A549 (cell line): Measurements from ENCODE around the gene C16orf46. TPM values are rescaled to one million over a fixed set of nuclear protein-coding genes. Genes with fewer than 3 reads are reported as not detected.

ENCODE experiments used
- ATAC-seq, 2 experiments: fragments of 200-7000 bp in 1 of 2; fragments of >200 bp in 1 of 2; cut with Nextera tagmentation in 1 of 2; cut with Tn5 transposase in 1 of 2; 3 replicates each; pipeline versions ENCODE4 v1.8.0 to v1.9.1; 2018 to 2020; ENCODE audit warnings: mild to moderate bottlenecking in 1 of 2, moderate library complexity in 1 of 2
- CTCF ChIA-PET: fragments of 300-600 bp; sonication (Branson Sonifier 250); formaldehyde crosslinking; extraction: SDS; loops from one replicate; lab custom pipeline; 2021; ENCODE audit warnings: antibody characterized with exemption, inconsistent platforms; lab: Yijun Ruan, JAX
- POLR2A ChIA-PET: fragments of 350-600 bp; formaldehyde crosslinking; extraction: SDS; loops from one replicate; lab custom pipeline; 2021; ENCODE audit warnings: antibody characterized with exemption, inconsistent platforms; lab: Yijun Ruan, JAX
- DNase-seq, 2 experiments: peaks; one replicate each; pipeline versions ENCODE4 v3.0.0 to v3.0.0-alpha.2; 2011 to 2016; ENCODE audit warnings: low read depth in 1 of 2, low spot score in 1 of 2
- FAIRE-seq: peaks from 2 replicates; lab custom pipeline; 2011; peaks lifted over from hg19 to GRCh38; lab: Jason Lieb, UNC
- H3K27ac ChIP-seq, 2 experiments: fragments of >200 bp; sonication (Bioruptor Twin); formaldehyde crosslinking; 3 replicates each; pipeline ENCODE4 v1.5.1; 2016 to 2017
- H3K4me1 ChIP-seq: fragments of >200 bp; sonication (Bioruptor Twin); formaldehyde crosslinking; 3 replicates; pipeline ENCODE4 v1.6.1; 2016
- H3K4me2 ChIP-seq: fragments of >200 bp; sonication (Bioruptor Twin); formaldehyde crosslinking; 3 replicates; pipeline ENCODE4 v1.6.1; 2016
- H3K4me3 ChIP-seq: fragments of >200 bp; sonication (Bioruptor Twin); formaldehyde crosslinking; 3 replicates; pipeline ENCODE4 v1.5.1; 2016
- H3K9me3 ChIP-seq: fragments of >200 bp; sonication (Bioruptor Twin); formaldehyde crosslinking; 3 replicates; pipeline ENCODE4 v1.6.1; 2016
- BCL3 ChIP-seq: fragments of >200 bp; sonication (Bioruptor Twin); formaldehyde crosslinking; IDR thresholded peaks from 3 replicates; pipeline ENCODE4 v1.6.1; 2016
- CBX2 ChIP-seq: fragments of 200-600 bp; sonication (generic); IDR thresholded peaks from 2 replicates; pipeline ENCODE4 v1.6.1; 2016; ENCODE audit warnings: low read depth, mild to moderate bottlenecking, borderline replicate concordance
- CEBPB ChIP-seq, 2 experiments: fragments of >200 bp in 1 of 2; sonication (Bioruptor Twin) in 1 of 2; formaldehyde crosslinking in 1 of 2; IDR thresholded peaks; 2 replicates each; pipeline ENCODE4 v1.6.1; 2012 to 2016
- CHD2 ChIP-seq: fragments of 150-350 bp; IDR thresholded peaks from 2 replicates; pipeline ENCODE4 v1.6.1; 2014; ENCODE audit warnings: low read length; ENCODE audit not compliant: partially characterized antibody
- CTCF ChIP-seq: fragments of >200 bp; sonication (Bioruptor Twin); formaldehyde crosslinking; IDR thresholded peaks from 3 replicates; pipeline ENCODE4 v1.5.1; 2016
- EP300 ChIP-seq, 2 experiments: fragments of >200 bp; sonication (Bioruptor Twin); formaldehyde crosslinking; IDR thresholded peaks; 2 replicates in 1 of 2; 3 replicates in 1 of 2; pipeline ENCODE4 v1.6.1; 2016 to 2017
- ESRRA ChIP-seq: fragments of 150-350 bp; IDR thresholded peaks from 2 replicates; pipeline ENCODE4 v1.6.1; 2014; ENCODE audit warnings: mild to moderate bottlenecking, low read length, borderline replicate concordance
- FOSL2 ChIP-seq, 2 experiments: fragments of 450-650 bp in 1 of 2; fragments of >200 bp in 1 of 2; sonication (Bioruptor Twin) in 1 of 2; formaldehyde crosslinking; IDR thresholded peaks; 2 replicates each; pipeline versions ENCODE4 v1.5.0 to v1.6.1; 2016 to 2020; ENCODE audit warnings: mild to moderate bottlenecking in 1 of 2, moderate library complexity in 1 of 2
- HDAC2 ChIP-seq: fragments of 200-600 bp; sonication (generic); IDR thresholded peaks from 2 replicates; pipeline ENCODE4 v1.6.1; 2016
- HEYL ChIP-seq: fragments of 250-450 bp; sonication (Bioruptor Pico); IDR thresholded peaks from 2 replicates; pipeline ENCODE4 v1.8.0; 2021; ENCODE audit warnings: mild to moderate bottlenecking, moderate library complexity
- HOXA7 ChIP-seq: fragments of 250-450 bp; sonication (Bioruptor Pico); IDR thresholded peaks from 2 replicates; pipeline ENCODE4 v1.5.0; 2020; ENCODE audit warnings: mild to moderate bottlenecking, moderate library complexity
- KDM1A ChIP-seq: fragments of 200-600 bp; sonication (generic); IDR thresholded peaks from 2 replicates; pipeline ENCODE4 v1.6.1; 2016; ENCODE audit warnings: low read depth, mild to moderate bottlenecking
- MAFK ChIP-seq: fragments of 450-650 bp; IDR thresholded peaks from 2 replicates; pipeline ENCODE4 v1.6.1; 2014; ENCODE audit not compliant: partially characterized antibody
- MAZ ChIP-seq: fragments of 150-350 bp; IDR thresholded peaks from 2 replicates; pipeline ENCODE4 v1.6.1; 2014; ENCODE audit warnings: antibody characterized with exemption, low read depth, low read length, borderline replicate concordance
- MYC ChIP-seq: IDR thresholded peaks from 2 replicates; pipeline ENCODE4 v1.6.1; 2012; ENCODE audit warnings: mild to moderate bottlenecking, inconsistent platforms, low read length, improper control_type of control experiment, borderline replicate concordance
- RCOR1 ChIP-seq: fragments of 150-350 bp; IDR thresholded peaks from 2 replicates; pipeline ENCODE4 v1.6.1; 2014; ENCODE audit warnings: antibody characterized with exemption, low read length, low read depth
- RFX5 ChIP-seq: fragments of 450-650 bp; IDR thresholded peaks from 2 replicates; pipeline ENCODE4 v1.7.1; 2014; ENCODE audit warnings: antibody characterized with exemption, mild to moderate bottlenecking, moderate library complexity
- RNF2 ChIP-seq: fragments of 200-600 bp; sonication (generic); IDR thresholded peaks from 2 replicates; pipeline ENCODE4 v1.6.1; 2016; ENCODE audit warnings: low read depth, mild to moderate bottlenecking, antibody characterized with exemption, moderate library complexity, borderline replicate concordance
- SREBF2 ChIP-seq: fragments of 450-650 bp; IDR thresholded peaks from 2 replicates; pipeline ENCODE4 v1.6.1; 2014; ENCODE audit warnings: mild to moderate bottlenecking, moderate library complexity
- ZC3H11A ChIP-seq: fragments of 450-650 bp; IDR thresholded peaks from 2 replicates; pipeline ENCODE4 v1.6.1; 2014; ENCODE audit warnings: antibody characterized with exemption, mild to moderate bottlenecking
- ZNF302 ChIP-seq: fragments of 250-450 bp; sonication (Bioruptor Pico); IDR thresholded peaks from 2 replicates; pipeline ENCODE4 v1.9.0; 2021; ENCODE audit warnings: inconsistent platforms, mild to moderate bottlenecking, moderate library complexity
- WGBS: methylation state at CpG from one replicate; pipeline ENCODE4 v1.1.6; 2017; ENCODE audit errors: missing lambda C conversion rate; 5-methylcytosine and 5-hydroxymethylcytosine counted together
- polyA plus RNA-seq, 4 experiments: library from polyadenylated mRNA; depleted of rRNA in 3 of 4; stranded (reverse); fragments of >200 nt; fragmentation: RNase III in 1 of 4; extraction: RNeasy Plus Mini Kit Qiagen cat#74134 plus additional on column Dnase treatment in 1 of 4; gene quantifications; 2 replicates in 3 of 4; 3 replicates in 1 of 4; pipeline ENCODE4 v1.2.3, GENCODE V29; 2011 to 2017

C16orf46 gene
- polyA plus RNA-seq, 2 of the 4 experiments (the other 2 are of a cell fraction): 0.37 to 1.4 TPM

DNA sequence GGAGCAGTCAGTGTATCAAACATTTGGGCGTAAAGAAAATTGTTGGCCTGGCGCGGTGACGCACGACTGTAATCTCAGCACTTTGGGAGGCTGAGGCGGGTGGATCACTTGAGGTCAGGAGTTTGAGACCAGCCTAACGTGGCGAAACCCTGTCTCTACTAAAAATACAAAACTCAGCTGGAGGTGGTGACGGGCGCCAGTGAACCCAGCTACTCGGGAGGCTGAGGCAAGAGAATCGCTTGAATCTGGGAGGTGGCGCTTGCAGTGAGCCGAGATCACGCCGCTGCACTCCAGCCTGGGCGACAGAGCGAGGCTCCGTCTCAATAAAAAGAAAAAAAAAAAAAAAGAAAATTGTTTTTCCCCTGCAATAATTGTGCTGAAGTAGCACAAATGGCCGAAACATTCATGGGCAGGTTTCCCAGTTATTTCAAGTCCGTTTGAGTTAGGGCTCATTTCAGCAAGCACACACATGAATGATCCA, 17.8 kb upstream of the C16orf46 start:
- peak overlapping the region; percentile 88 for H3K4me3 ChIP-seq
- no peaks in the 10 kb centered on the region for H3K9me3 ChIP-seq
- TF ChIP-seq ZNF302 (CRISPR knock-in tag): no peak
- TF ChIP-seq CHD2: no peak
- peak; percentile 83 for TF ChIP-seq MAFK
- TF ChIP-seq CBX2: no peak
- TF ChIP-seq SREBF2: no peak
- TF ChIP-seq, all 56 proteins: peak for 1
- CTCF ChIA-PET: interaction anchor here (1.2 to 1.8 kb wide), 2 partner anchors 10 to 18 kb away, joined by 3 to 5 read pairs; partner anchors contain the start of gene C16orf46
- POLR2A ChIA-PET: no interaction called here
- 75% methylated on average over 21 of the region's 21 CpGs for WGBS
- no peak for FAIRE-seq
- H3K27ac ChIP-seq: peak overlapping the region; percentile 75 to 96; a peak in 3 of 6 replicates
- DNase-seq: no peak
- ATAC-seq: no peak
- peaks cover 5% of the 10 kb centered on the region for H3K4me1 ChIP-seq
- peak overlapping the region; percentile 56 for H3K4me2 ChIP-seq

- ChIA-PET CTCF (no interaction called here), POLR2A (interaction anchor here (2.8 kb wide), 1 partner anchor 12 kb away, joined by 10 read pairs; the partner anchor contains the start of gene C16orf46)
- H3K4me2 ChIP-seq: no peak overlapping the region
- no peak overlapping the region for H3K27ac ChIP-seq
- FAIRE-seq (no peak), ATAC-seq (no peak), DNase-seq (no peak)
- H3K4me1 ChIP-seq: no peaks in the 10 kb centered on the region
- TF ChIP-seq HDAC2: no peak
- no peak for TF ChIP-seq MYC
- TF ChIP-seq HEYL (CRISPR knock-in tag): no peak
- TF ChIP-seq EP300 (IDR thresholded peaks at IDR 0.05): no peak
- TF ChIP-seq FOSL2 (IDR thresholded peaks at IDR 0.05): no peak
- no peak for TF ChIP-seq FOSL2 (CRISPR knock-in tag; IDR thresholded peaks at IDR 0.05)
- no peak for TF ChIP-seq RNF2
- no peak for TF ChIP-seq CTCF
- TF ChIP-seq ESRRA: no peak
- H3K9me3 ChIP-seq: no peaks in the 10 kb centered on the region
- H3K4me3 ChIP-seq: no peak overlapping the region
- WGBS: 94% methylated on average over 5 of the region's 5 CpGs
Observed at GRCh38 chr16:81088836-81089235, 11.8 kb upstream of the C16orf46 start.

DNA sequence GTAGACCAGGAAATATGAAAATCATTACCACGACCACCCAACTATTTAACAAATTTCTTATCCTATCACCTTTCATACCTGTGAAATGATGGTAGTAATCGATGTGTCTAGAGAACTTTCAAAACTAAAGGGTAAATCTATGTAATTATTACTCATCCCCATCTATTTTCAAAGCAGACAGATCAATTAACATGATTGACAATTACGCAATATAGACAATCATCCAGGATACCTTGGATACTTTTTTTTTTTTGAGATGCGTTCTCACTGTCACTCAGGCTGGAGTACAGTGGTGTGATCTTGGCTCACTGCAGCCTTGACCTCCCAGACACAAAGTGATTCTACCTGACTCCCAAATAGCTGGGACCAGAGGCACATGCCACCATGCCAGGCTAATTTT, 4.0 kb upstream of the C16orf46 start:
- 90% methylated on average over 4 of the region's 4 CpGs for WGBS
- TF ChIP-seq HOXA7 (CRISPR knock-in tag) (no peak), CEBPB (IDR thresholded peaks at IDR 0.05) (peak in 1 of 2 experiments; percentile 38; a peak in 1 of 4 replicates), MAFK (no peak)
- ChIA-PET CTCF (interaction anchor here (1.1 kb wide), 1 partner anchor 9 kb away, joined by 3 read pairs; no protein-coding TSS in a partner anchor), POLR2A (no interaction called here)
- ATAC-seq (no peak), DNase-seq (no peak), FAIRE-seq (no peak)
- H3K4me3 ChIP-seq: no peak overlapping the region
- H3K4me2 ChIP-seq: no peak overlapping the region
- no peaks in the 10 kb centered on the region for H3K9me3 ChIP-seq
- peaks cover 5% of the 10 kb centered on the region; the same call in 1 of the 3 replicates for H3K4me1 ChIP-seq
- H3K27ac ChIP-seq: no peak overlapping the region

- no peak for ATAC-seq
- H3K4me2 ChIP-seq: no peak overlapping the region
- no peak for FAIRE-seq
- no peak overlapping the region for H3K27ac ChIP-seq
- ChIA-PET POLR2A (no interaction called here), CTCF (interaction anchor here (0.9 kb wide), 1 partner anchor 84 kb away, joined by 3 read pairs; no protein-coding TSS in a partner anchor)
- no peaks in the 10 kb centered on the region for H3K9me3 ChIP-seq
- peaks cover 5% of the 10 kb centered on the region; the same call in 1 of the 3 replicates for H3K4me1 ChIP-seq
- 90% methylated on average over 1 of the region's 1 CpG for WGBS
- no peak for DNase-seq
- no peak for TF ChIP-seq BCL3
- no peak for TF ChIP-seq KDM1A
- no peak for TF ChIP-seq HDAC2
- TF ChIP-seq RFX5: no peak
- TF ChIP-seq RCOR1: no peak
- TF ChIP-seq MAZ: no peak
- TF ChIP-seq HEYL (CRISPR knock-in tag): no peak
- no peak for TF ChIP-seq ZC3H11A
- no peak overlapping the region for H3K4me3 ChIP-seq
Observed at GRCh38 chr16:81080233-81080632, 3.2 kb upstream of the C16orf46 start.
